Tibial nerve (tissue), 3 donors: ENCODE measurements around the gene C3orf52.

Source experiments
- CTCF ChIP-seq, 5 experiments: fragments of 200-600 bp in 3 of 5; fragments of 450-650 bp in 2 of 5; sonication (generic) in 3 of 5; IDR thresholded peaks; one replicate each; pipeline ENCODE4 v1.5.1; 2016 to 2019; ENCODE audit warnings: antibody characterized with exemption in 5 of 5, mild to moderate bottlenecking in 3 of 5, moderate library complexity in 2 of 5
- POLR2A ChIP-seq, 2 donors: fragments of 450-650 bp; IDR thresholded peaks; one replicate each; pipeline ENCODE4 v1.6.1; 2017; ENCODE audit warnings: antibody characterized with exemption in 2 of 2, mild to moderate bottlenecking in 2 of 2, moderate library complexity in 2 of 2

GRCh38 chr3:112126511-112126911 lies 40.3 kb downstream of the C3orf52 start:
- TF ChIP-seq CTCF (IDR thresholded peaks at IDR 0.05) = no peak
- TF ChIP-seq POLR2A (IDR thresholded peaks at IDR 0.05) = no peak
